GM18867 (cell line): ENCODE data around the gene LRRC15.

Experiments
- ATAC-seq: cut with Tn5 transposase; IDR thresholded peaks from one replicate; pipeline ENCODE4 v1.9.1; 2021; ENCODE audit warnings: mild to moderate bottlenecking, moderate library complexity; ENCODE audit not compliant: unreplicated experiment

LRRC15 gene

GRCh38 chr3:194336601-194337355 is 32.8 kb downstream of the LRRC15 start:
- ATAC-seq = no peak

- ATAC-seq = no peak
Measured at GRCh38 chr3:194333981-194334320, 35.6 kb downstream of the LRRC15 start.

- peak; percentile 92 for ATAC-seq
Measured at GRCh38 chr3:194333212-194333980, 36.1 kb downstream of the LRRC15 start.

- ATAC-seq = no peak
Measured at GRCh38 chr3:194332858-194333211, 36.7 kb downstream of the LRRC15 start.

GRCh38 chr3:194330579-194330978 is 39.0 kb downstream of the LRRC15 start:
- no peak for ATAC-seq

- ATAC-seq = no peak
Measured at GRCh38 chr3:194330160-194330559, 39.4 kb downstream of the LRRC15 start.

GRCh38 chr3:194329583-194329965 is 40.0 kb downstream of the LRRC15 start:
- no peak for ATAC-seq

- no peak for ATAC-seq
Measured at GRCh38 chr3:194328942-194329582, 40.5 kb downstream of the LRRC15 start.

GRCh38 chr3:194328053-194328657 is 41.4 kb downstream of the LRRC15 start:
- ATAC-seq = no peak

- no peak for ATAC-seq
Measured at GRCh38 chr3:194327218-194328052, 42.1 kb downstream of the LRRC15 start.

- ATAC-seq = no peak
Measured at GRCh38 chr3:194326968-194327217, 42.6 kb downstream of the LRRC15 start.

GRCh38 chr3:194326192-194326967 is 43.2 kb downstream of the LRRC15 start:
- no peak for ATAC-seq

GRCh38 chr3:194325424-194326153 is 44.0 kb downstream of the LRRC15 start:
- no peak for ATAC-seq

- no peak for ATAC-seq
Measured at GRCh38 chr3:194324823-194325327, 44.7 kb downstream of the LRRC15 start.

- ATAC-seq = peak; percentile 64
Measured at GRCh38 chr3:194323785-194324735, 45.5 kb downstream of the LRRC15 start.

- no peak for ATAC-seq
Measured at GRCh38 chr3:194322678-194323211, 46.8 kb downstream of the LRRC15 start.

- ATAC-seq = no peak
Measured at GRCh38 chr3:194321693-194322640, 47.6 kb downstream of the LRRC15 start.
